SH-SY5Y (cell line): ENCODE data around the gene RHOBTB1.

ENCODE experiments used
- GATA2 ChIP-seq: IDR thresholded peaks from 2 replicates; pipeline ENCODE4 v1.6.1; 2011; ENCODE audit warnings: mild to moderate bottlenecking, low read depth, low read length
- GATA3 ChIP-seq: IDR thresholded peaks from 2 replicates; pipeline ENCODE4 v1.6.1; 2011; ENCODE audit warnings: low read depth, mild to moderate bottlenecking, low read length, moderate library complexity

DNA sequence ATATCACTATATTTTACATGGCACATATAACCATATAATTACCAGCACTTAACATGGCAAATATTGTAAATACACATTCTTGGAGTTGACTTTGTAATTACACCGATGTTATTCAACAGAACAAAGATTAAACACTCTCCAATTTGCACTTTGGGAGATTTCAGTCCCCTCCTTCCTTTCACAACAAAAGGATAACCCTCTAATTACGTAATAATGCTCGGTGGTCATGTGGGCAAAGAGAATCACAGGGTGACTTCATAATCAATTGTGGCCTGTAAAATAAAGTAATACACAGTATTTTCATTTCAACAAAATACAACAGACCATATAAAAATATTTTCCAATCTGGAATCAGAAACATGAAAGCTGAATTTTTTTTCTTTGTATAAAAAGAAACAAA lies 73.2 kb downstream of the RHOBTB1 start:
- TF ChIP-seq GATA2 (no peak), GATA3 (no peak)
